GM12892 (cell line): ENCODE measurements around the gene EML6.

Experiments
- POLR2A ChIP-seq: IDR thresholded peaks from 2 replicates; pipeline ENCODE4 v1.6.1; 2011; ENCODE audit warnings: low read depth, low read length, control low read depth
- POLR2AphosphoS5 ChIP-seq: IDR thresholded peaks from 2 replicates; pipeline ENCODE4 v1.6.1; 2011; ENCODE audit warnings: low read depth, low read length, control low read depth
- TAF1 ChIP-seq: IDR thresholded peaks from 2 replicates; pipeline ENCODE4 v1.6.1; 2011; ENCODE audit warnings: low read depth, mild to moderate bottlenecking, control low read depth, low read length, borderline replicate concordance

- TF ChIP-seq POLR2A = no peak
- no peak for TF ChIP-seq POLR2AphosphoS5
- no peak for TF ChIP-seq TAF1
Observed at GRCh38 chr2:54699665-54700064, 23.8 kb upstream of the EML6 start.
